HEK293T (cell line): ENCODE measurements around the gene NTF3.

ENCODE experiments used
- CTCF ChIA-PET: fragments of 350-600 bp; formaldehyde crosslinking; extraction: SDS; loops from one replicate; lab custom pipeline; 2021; ENCODE audit warnings: antibody characterized with exemption, inconsistent platforms; lab: Yijun Ruan, JAX
- POLR2A ChIA-PET: fragments of 350-600 bp; formaldehyde crosslinking; extraction: SDS; loops from one replicate; lab custom pipeline; 2020; ENCODE audit warnings: antibody characterized with exemption, inconsistent platforms; lab: Yijun Ruan, JAX
- DNase-seq: peaks from one replicate; pipeline ENCODE4 v3.0.0; 2012; ENCODE audit warnings: mixed read lengths; ENCODE audit errors: extremely low spot score
- ARNT ChIP-seq: fragments of 450-650 bp; IDR thresholded peaks from 2 replicates; pipeline ENCODE4 v1.6.1; 2017; ENCODE audit warnings: mild to moderate bottlenecking
- BHLHE40 ChIP-seq: fragments of 450-650 bp; IDR thresholded peaks from 2 replicates; pipeline ENCODE4 v1.6.1; 2016; ENCODE audit warnings: mild to moderate bottlenecking, moderate library complexity, borderline replicate concordance
- CTBP1 ChIP-seq: fragments of 450-650 bp; IDR thresholded peaks from 2 replicates; pipeline ENCODE4 v1.6.1; 2016; ENCODE audit warnings: borderline replicate concordance
- ELF4 ChIP-seq: fragments of 450-650 bp; IDR thresholded peaks from 2 replicates; pipeline ENCODE4 v1.6.1; 2017; ENCODE audit warnings: antibody characterized with exemption
- FOXA1 ChIP-seq: fragments of 450-650 bp; IDR thresholded peaks from 2 replicates; pipeline ENCODE4 v1.6.1; 2016; ENCODE audit warnings: mild to moderate bottlenecking
- FOXK2 ChIP-seq: fragments of 450-650 bp; IDR thresholded peaks from 2 replicates; pipeline ENCODE4 v1.6.1; 2016; ENCODE audit warnings: mild to moderate bottlenecking
- FOXM1 ChIP-seq: fragments of 450-650 bp; IDR thresholded peaks from 2 replicates; pipeline ENCODE4 v1.6.1; 2017; ENCODE audit warnings: mild to moderate bottlenecking, borderline replicate concordance
- HDGF ChIP-seq: fragments of 450-650 bp; IDR thresholded peaks from 2 replicates; pipeline ENCODE4 v1.6.1; 2017; ENCODE audit warnings: antibody characterized with exemption, borderline replicate concordance
- L3MBTL2 ChIP-seq: fragments of 450-650 bp; conservative IDR thresholded peaks from 2 replicates; pipeline ENCODE4 v1.6.1; 2016; ENCODE audit warnings: mild to moderate bottlenecking
- LEF1 ChIP-seq: fragments of 450-650 bp; IDR thresholded peaks from 2 replicates; pipeline ENCODE4 v1.6.1; 2017; ENCODE audit warnings: mild to moderate bottlenecking, borderline replicate concordance
- NFRKB ChIP-seq: fragments of 450-650 bp; IDR thresholded peaks from 2 replicates; pipeline ENCODE4 v1.6.1; 2016; ENCODE audit warnings: mild to moderate bottlenecking, moderate library complexity
- PKNOX1 ChIP-seq: fragments of 450-650 bp; IDR thresholded peaks from 2 replicates; pipeline ENCODE4 v1.6.1; 2016
- SP1 ChIP-seq: fragments of 450-650 bp; IDR thresholded peaks from 2 replicates; pipeline ENCODE4 v1.6.1; 2017
- SUZ12 ChIP-seq: fragments of 450-650 bp; IDR thresholded peaks from 2 replicates; pipeline ENCODE4 v1.6.1; 2016; ENCODE audit warnings: mild to moderate bottlenecking
- TARDBP ChIP-seq: fragments of 450-650 bp; IDR thresholded peaks from 2 replicates; pipeline ENCODE4 v1.6.1; 2016
- ZNF384 ChIP-seq: fragments of 450-650 bp; IDR thresholded peaks from 2 replicates; pipeline ENCODE4 v1.6.1; 2016

The NTF3 gene

GRCh38 chr12:5506821-5507231 is 74.9 kb downstream of the NTF3 start:
- no peak for DNase-seq
- ChIA-PET CTCF (no interaction called here), POLR2A (no interaction called here)
- TF ChIP-seq FOXA1 (no peak), ZNF384 (no peak), FOXK2 (no peak), BHLHE40 (no peak), L3MBTL2 (no peak), FOXM1 (no peak), HDGF (no peak), PKNOX1 (no peak), NFRKB (no peak), ARNT (no peak), TARDBP (no peak), SUZ12 (no peak), ELF4 (no peak), CTBP1 (no peak), SP1 (no peak), LEF1 (no peak)

- no peak for DNase-seq
- CTCF ChIA-PET: no interaction called here
- POLR2A ChIA-PET: no interaction called here
- TF ChIP-seq NFRKB: no peak
Measured at GRCh38 chr12:5507401-5507935, 75.6 kb downstream of the NTF3 start.

- POLR2A ChIA-PET: no interaction called here
- no peak for DNase-seq
- TF ChIP-seq CTBP1: no peak
- TF ChIP-seq HDGF: no peak
- no peak for TF ChIP-seq PKNOX1
- TF ChIP-seq BHLHE40: no peak
- no peak for TF ChIP-seq NFRKB
- TF ChIP-seq ZNF384: no peak
- no peak for TF ChIP-seq L3MBTL2
- TF ChIP-seq FOXM1: no peak
- no peak for TF ChIP-seq ELF4
- CTCF ChIA-PET: no interaction called here
Measured at GRCh38 chr12:5507944-5508343, 76.0 kb downstream of the NTF3 start.

- ChIA-PET CTCF (no interaction called here), POLR2A (no interaction called here)
- TF ChIP-seq SUZ12 (no peak), L3MBTL2 (no peak), HDGF (no peak), FOXM1 (no peak), PKNOX1 (no peak), BHLHE40 (no peak), FOXK2 (no peak), NFRKB (no peak), LEF1 (no peak), TARDBP (no peak), SP1 (no peak), CTBP1 (no peak)
- DNase-seq: no peak
Measured at GRCh38 chr12:5509102-5509501, 77.2 kb downstream of the NTF3 start.

GRCh38 chr12:5509557-5509956 is 77.6 kb downstream of the NTF3 start:
- DNase-seq: no peak
- CTCF ChIA-PET: no interaction called here
- TF ChIP-seq ZNF384 (no peak), SUZ12 (no peak), FOXK2 (no peak), SP1 (no peak), TARDBP (no peak), NFRKB (no peak), ELF4 (no peak), LEF1 (no peak)
- POLR2A ChIA-PET: no interaction called here

GRCh38 chr12:5510251-5510805 is 78.4 kb downstream of the NTF3 start:
- CTCF ChIA-PET: no interaction called here
- POLR2A ChIA-PET: no interaction called here
- TF ChIP-seq ARNT (no peak), FOXK2 (no peak), ZNF384 (no peak), NFRKB (no peak), BHLHE40 (no peak), FOXA1 (no peak), CTBP1 (no peak), SUZ12 (no peak), SP1 (no peak)
- DNase-seq: no peak

GRCh38 chr12:5511256-5511643 is 79.3 kb downstream of the NTF3 start:
- TF ChIP-seq LEF1 (no peak), HDGF (no peak), NFRKB (no peak), FOXK2 (no peak), FOXA1 (no peak), ELF4 (no peak), PKNOX1 (no peak), L3MBTL2 (no peak), CTBP1 (no peak), SP1 (no peak), ARNT (no peak), FOXM1 (no peak), SUZ12 (no peak), BHLHE40 (no peak), TARDBP (no peak), ZNF384 (no peak)
- no peak for DNase-seq
- POLR2A ChIA-PET: no interaction called here
- CTCF ChIA-PET: no interaction called here
